ENCODE results near the gene ZNF831. TPM values are rescaled to one million over a fixed set of nuclear protein-coding genes. Genes with fewer than 3 reads are reported as not detected.

Gene ZNF831
- total and polyA plus RNA-seq, 10 of the 15 experiments (the other 5 are each of a cell fraction or from before 2014, with no cell fraction given) = 0.01 to 0.97 (median 0.23) TPM

DNA sequence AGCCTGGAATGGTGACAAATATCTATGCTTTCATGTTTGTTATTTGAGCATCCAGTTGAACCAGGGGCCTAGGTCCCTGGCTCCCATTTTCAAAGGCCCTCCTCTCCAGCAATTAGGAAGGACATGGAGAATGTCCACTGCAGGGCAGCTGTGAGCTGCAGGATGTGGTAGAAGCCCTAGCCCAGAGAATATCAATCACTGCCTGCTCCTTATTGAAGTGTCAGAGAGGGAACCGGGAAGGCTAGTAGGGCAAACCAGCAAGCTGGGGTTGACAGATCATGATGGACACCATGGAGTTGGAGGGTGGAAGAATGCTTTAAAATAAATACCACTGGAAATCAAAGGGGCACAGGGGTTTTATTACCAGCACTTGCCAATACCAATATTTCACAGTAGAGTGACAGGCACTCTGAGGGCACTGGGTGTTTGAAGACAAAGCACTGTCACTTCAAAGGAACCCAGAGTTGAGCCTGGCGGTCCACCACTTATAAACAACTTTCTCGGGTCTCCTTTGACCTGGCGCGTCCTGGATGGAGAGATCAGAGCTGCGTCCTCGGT is 47.7 kb downstream of the ZNF831 start:
- BruUV-seq (replicated peaks) = no TSS peak
- H3K36me3 ChIP-seq (ENCODE audit: control insufficient read depth in 2 of 2, insufficient read depth in 2 of 2, low read length in 1 of 2) = no peaks in the 10 kb centered on the region
- TF ChIP-seq PML (IDR thresholded peaks at IDR 0.05; ENCODE audit: low read length) (no peak), HDAC2 (IDR thresholded peaks at IDR 0.05) (no peak), SMC3 (IDR thresholded peaks at IDR 0.05; ENCODE audit: borderline replicate concordance, low read length) (no peak), TCF3 (IDR thresholded peaks at IDR 0.05; ENCODE audit: borderline replicate concordance, insufficient read depth, low read depth, low read length) (no peak), CBX5 (IDR thresholded peaks at IDR 0.05; ENCODE audit: low read depth) (no peak), NRF1 (conservative IDR thresholded peaks at IDR 0.05; ENCODE audit: low read depth, low read length) (no peak), RAD51 (IDR thresholded peaks at IDR 0.05) (no peak), JUND (IDR thresholded peaks at IDR 0.05; ENCODE audit: low read depth, low read length) (no peak), CEBPB (IDR thresholded peaks at IDR 0.05; ENCODE audit: borderline replicate concordance in 1 of 2, low read depth in 2 of 2, low read length in 2 of 2) (no peak), NR2C2 (IDR thresholded peaks at IDR 0.05; ENCODE audit: borderline replicate concordance, control insufficient read depth, insufficient read length, low read depth) (no peak), SREBF1 (IDR thresholded peaks at IDR 0.05; ENCODE audit: low read length) (no peak)
- TF ChIP-seq, protein P1, sequence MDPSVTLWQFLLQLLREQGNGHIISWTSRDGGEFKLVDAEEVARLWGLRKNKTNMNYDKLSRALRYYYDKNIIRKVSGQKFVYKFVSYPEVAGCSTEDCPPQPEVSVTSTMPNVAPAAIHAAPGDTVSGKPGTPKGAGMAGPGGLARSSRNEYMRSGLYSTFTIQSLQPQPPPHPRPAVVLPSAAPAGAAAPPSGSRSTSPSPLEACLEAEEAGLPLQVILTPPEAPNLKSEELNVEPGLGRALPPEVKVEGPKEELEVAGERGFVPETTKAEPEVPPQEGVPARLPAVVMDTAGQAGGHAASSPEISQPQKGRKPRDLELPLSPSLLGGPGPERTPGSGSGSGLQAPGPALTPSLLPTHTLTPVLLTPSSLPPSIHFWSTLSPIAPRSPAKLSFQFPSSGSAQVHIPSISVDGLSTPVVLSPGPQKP (IDR thresholded peaks at IDR 0.05; ENCODE audit: low read depth, low read length) = no peak
- TF ChIP-seq, protein P2, sequence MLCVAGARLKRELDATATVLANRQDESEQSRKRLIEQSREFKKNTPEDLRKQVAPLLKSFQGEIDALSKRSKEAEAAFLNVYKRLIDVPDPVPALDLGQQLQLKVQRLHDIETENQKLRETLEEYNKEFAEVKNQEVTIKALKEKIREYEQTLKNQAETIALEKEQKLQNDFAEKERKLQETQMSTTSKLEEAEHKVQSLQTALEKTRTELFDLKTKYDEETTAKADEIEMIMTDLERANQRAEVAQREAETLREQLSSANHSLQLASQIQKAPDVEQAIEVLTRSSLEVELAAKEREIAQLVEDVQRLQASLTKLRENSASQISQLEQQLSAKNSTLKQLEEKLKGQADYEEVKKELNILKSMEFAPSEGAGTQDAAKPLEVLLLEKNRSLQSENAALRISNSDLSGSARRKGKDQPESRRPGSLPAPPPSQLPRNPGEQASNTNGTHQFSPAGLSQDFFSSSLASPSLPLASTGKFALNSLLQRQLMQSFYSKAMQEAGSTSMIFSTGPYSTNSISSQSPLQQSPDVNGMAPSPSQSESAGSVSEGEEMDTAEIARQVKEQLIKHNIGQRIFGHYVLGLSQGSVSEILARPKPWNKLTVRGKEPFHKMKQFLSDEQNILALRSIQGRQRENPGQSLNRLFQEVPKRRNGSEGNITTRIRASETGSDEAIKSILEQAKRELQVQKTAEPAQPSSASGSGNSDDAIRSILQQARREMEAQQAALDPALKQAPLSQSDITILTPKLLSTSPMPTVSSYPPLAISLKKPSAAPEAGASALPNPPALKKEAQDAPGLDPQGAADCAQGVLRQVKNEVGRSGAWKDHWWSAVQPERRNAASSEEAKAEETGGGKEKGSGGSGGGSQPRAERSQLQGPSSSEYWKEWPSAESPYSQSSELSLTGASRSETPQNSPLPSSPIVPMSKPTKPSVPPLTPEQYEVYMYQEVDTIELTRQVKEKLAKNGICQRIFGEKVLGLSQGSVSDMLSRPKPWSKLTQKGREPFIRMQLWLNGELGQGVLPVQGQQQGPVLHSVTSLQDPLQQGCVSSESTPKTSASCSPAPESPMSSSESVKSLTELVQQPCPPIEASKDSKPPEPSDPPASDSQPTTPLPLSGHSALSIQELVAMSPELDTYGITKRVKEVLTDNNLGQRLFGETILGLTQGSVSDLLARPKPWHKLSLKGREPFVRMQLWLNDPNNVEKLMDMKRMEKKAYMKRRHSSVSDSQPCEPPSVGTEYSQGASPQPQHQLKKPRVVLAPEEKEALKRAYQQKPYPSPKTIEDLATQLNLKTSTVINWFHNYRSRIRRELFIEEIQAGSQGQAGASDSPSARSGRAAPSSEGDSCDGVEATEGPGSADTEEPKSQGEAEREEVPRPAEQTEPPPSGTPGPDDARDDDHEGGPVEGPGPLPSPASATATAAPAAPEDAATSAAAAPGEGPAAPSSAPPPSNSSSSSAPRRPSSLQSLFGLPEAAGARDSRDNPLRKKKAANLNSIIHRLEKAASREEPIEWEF (IDR thresholded peaks at IDR 0.05; ENCODE audit: insufficient replicate concordance, low read depth, low read length) = no peak
- TF ChIP-seq, protein P3, sequence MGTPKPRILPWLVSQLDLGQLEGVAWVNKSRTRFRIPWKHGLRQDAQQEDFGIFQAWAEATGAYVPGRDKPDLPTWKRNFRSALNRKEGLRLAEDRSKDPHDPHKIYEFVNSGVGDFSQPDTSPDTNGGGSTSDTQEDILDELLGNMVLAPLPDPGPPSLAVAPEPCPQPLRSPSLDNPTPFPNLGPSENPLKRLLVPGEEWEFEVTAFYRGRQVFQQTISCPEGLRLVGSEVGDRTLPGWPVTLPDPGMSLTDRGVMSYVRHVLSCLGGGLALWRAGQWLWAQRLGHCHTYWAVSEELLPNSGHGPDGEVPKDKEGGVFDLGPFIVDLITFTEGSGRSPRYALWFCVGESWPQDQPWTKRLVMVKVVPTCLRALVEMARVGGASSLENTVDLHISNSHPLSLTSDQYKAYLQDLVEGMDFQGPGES (IDR thresholded peaks at IDR 0.05) = no peak

More for the DNA sequence above, 47.7 kb downstream of the ZNF831 start:
- no peak overlapping the region for H3K9ac ChIP-seq (ENCODE audit: control insufficient read depth, insufficient read depth, low read length)
- ChIA-PET RAD21 (ENCODE audit: unreplicated experiment) (interaction anchor here (0.5 kb wide), 1 partner anchor 151 kb away, joined by 3 read pairs; no protein-coding TSS in a partner anchor), CTCF (no interaction called here), SMC1A (ENCODE audit: uncharacterized antibody, unreplicated experiment) (interaction anchor here (0.6 kb wide), 1 partner anchor 968 kb away, joined by 3 read pairs; no protein-coding TSS in a partner anchor), POLR2A (no interaction called here)
- H3K4me3 ChIP-seq = no peak overlapping the region
- no peaks in the 10 kb centered on the region for H3K9me3 ChIP-seq (replicated peaks; ENCODE audit: control insufficient read depth, insufficient read depth, low read length)
- no peaks in the 10 kb centered on the region for H3K79me2 ChIP-seq (ENCODE audit: control insufficient read depth, insufficient read depth, low read length)
- FAIRE-seq (no peak), ATAC-seq (no peak), DNase-seq (ENCODE audit: low read depth, low spot score) (no peak)
- intact Hi-C loops (cut with micrococcal nuclease; ENCODE audit: unreplicated experiment) (no loop called here), in situ Hi-C loops (cut with MboI) (no loop called here)
- no peaks in the 10 kb centered on the region for H4K20me1 ChIP-seq (ENCODE audit: control insufficient read depth, insufficient read depth)
- WGBS (ENCODE audit: insufficient coverage, insufficient replicate concordance, low lambda C conversion rate, missing lambda C conversion rate) = 57% methylated on average over 7 of the region's 7 CpGs
- H2AFZ ChIP-seq (ENCODE audit: control insufficient read depth, low read depth, low read length) = no peak overlapping the region
- H3K4me1 ChIP-seq (ENCODE audit: control insufficient read depth, insufficient read depth, low read length) = no peaks in the 10 kb centered on the region
- no peak overlapping the region for H3K27ac ChIP-seq (ENCODE audit: control insufficient read depth, insufficient read depth)
- no peaks in the 10 kb centered on the region; a peak in 1 of 4 replicates for H3K27me3 ChIP-seq (replicated peaks in 1 of 2; ENCODE audit: control insufficient read depth in 2 of 2, insufficient read depth in 2 of 2, low read length in 1 of 2)
- H3K4me2 ChIP-seq (ENCODE audit: control insufficient read depth, insufficient read depth) = no peak overlapping the region

Data from GM12878 (cell line).